H1 (cell line): ENCODE data around the gene PKD2. TPM values are rescaled to one million over a fixed set of nuclear protein-coding genes. Genes with fewer than 3 reads are reported as not detected.
A peak's percentile ranks its signal among the peaks of the same experiment; 100 is the strongest.

ENCODE experiments used
- CTCF ChIA-PET: fragments of 300-600 bp; sonication (Branson Sonifier 250); formaldehyde crosslinking; loops from one replicate; lab custom pipeline; 2021; ENCODE audit not compliant: partially characterized antibody; lab: Charles Lee
- POLR2A ChIA-PET: fragments of 300-600 bp; sonication (Branson Sonifier 250); formaldehyde crosslinking; loops from one replicate; lab custom pipeline; 2021; ENCODE audit warnings: inconsistent platforms; ENCODE audit not compliant: partially characterized antibody; lab: Charles Lee
- DNase-seq, 2 experiments: peaks; one replicate each; pipeline versions ENCODE4 v3.0.0 to v3.0.0-alpha.2; 2010 to 2022; ENCODE audit warnings: low spot score in 2 of 2, low read depth in 1 of 2, mixed read lengths in 1 of 2
- FAIRE-seq: peaks from 2 replicates; lab custom pipeline; 2011; peaks lifted over from hg19 to GRCh38; lab: Jason Lieb, UNC
- H2AFZ ChIP-seq: 2 replicates; pipeline ENCODE4 v1.8.1; 2012; ENCODE audit warnings: low read length, inconsistent platforms
- H2AK5ac ChIP-seq: 2 replicates; pipeline ENCODE4 v1.6.1; 2013; ENCODE audit warnings: low read depth, low read length
- H2BK120ac ChIP-seq: replicated peaks from 2 replicates; pipeline ENCODE3; 2013; ENCODE audit warnings: low read depth, low read length, inconsistent platforms
- H2BK12ac ChIP-seq: 2 replicates; pipeline ENCODE4 v1.6.1; 2013; ENCODE audit warnings: low read depth, low read length
- H2BK15ac ChIP-seq: 2 replicates; pipeline ENCODE4 v1.6.1; 2013; ENCODE audit warnings: low read length
- H2BK20ac ChIP-seq: 2 replicates; pipeline ENCODE4 v1.6.1; 2013; ENCODE audit warnings: low read length
- H2BK5ac ChIP-seq: 2 replicates; pipeline ENCODE4 v1.6.1; 2013; ENCODE audit warnings: low read depth, low read length
- H3K14ac ChIP-seq: 2 replicates; pipeline ENCODE4 v1.6.1; 2013; ENCODE audit warnings: inconsistent platforms; ENCODE audit not compliant: insufficient read length
- H3K18ac ChIP-seq: 2 replicates; pipeline ENCODE4 v1.6.1; 2013; ENCODE audit warnings: low read length; ENCODE audit errors: extremely low read depth
- H3K23ac ChIP-seq: 2 replicates; pipeline ENCODE4 v1.6.1; 2013; ENCODE audit warnings: inconsistent platforms; ENCODE audit not compliant: insufficient read length
- H3K23me2 ChIP-seq: 2 replicates; pipeline ENCODE4 v1.6.1; 2013; ENCODE audit warnings: low read depth, low read length
- H3K27ac ChIP-seq: 2 replicates; pipeline ENCODE4 v1.6.1; 2011; ENCODE audit warnings: low read depth, low read length, inconsistent platforms
- H3K27me3 ChIP-seq, 4 experiments: replicated peaks in 1 of 4; 1 replicate in 1 of 4; 2 replicates in 3 of 4; pipeline versions ENCODE4 v1.6.1 to v1.8.1; 2011 to 2013; ENCODE audit warnings: low read length in 3 of 4, mild to moderate bottlenecking in 3 of 4, inconsistent platforms in 2 of 4, mixed read lengths in 2 of 4, moderate library complexity in 1 of 4; ENCODE audit not compliant: control insufficient read depth in 3 of 4, insufficient read depth in 3 of 4; ENCODE audit errors: extremely low read depth in 1 of 4
- H3K36me3 ChIP-seq, 4 experiments: 2 replicates each; pipeline versions ENCODE4 v1.6.1 to v1.8.1; 2011 to 2013; ENCODE audit warnings: mild to moderate bottlenecking in 4 of 4, low read length in 3 of 4, moderate library complexity in 2 of 4, control low read depth in 1 of 4, inconsistent platforms in 1 of 4; ENCODE audit not compliant: insufficient read depth in 4 of 4, control insufficient read depth in 2 of 4
- H3K4ac ChIP-seq: replicated peaks from 2 replicates; pipeline ENCODE3; 2013; ENCODE audit warnings: low read length, low read depth, mixed read lengths, inconsistent platforms; ENCODE audit not compliant: insufficient read length
- H3K4me1 ChIP-seq, 4 experiments: replicated peaks in 1 of 4; 1 replicate in 1 of 4; 2 replicates in 3 of 4; pipeline versions ENCODE4 v1.6.1 to v1.8.1; 2011 to 2013; ENCODE audit warnings: low read length in 3 of 4, inconsistent platforms in 2 of 4, mixed read lengths in 1 of 4; ENCODE audit not compliant: insufficient read depth in 4 of 4, control insufficient read depth in 3 of 4
- H3K4me2 ChIP-seq, 2 experiments: 2 replicates each; pipeline versions ENCODE4 v1.6.1 to v1.8.1; 2011 to 2013; ENCODE audit warnings: low read depth in 2 of 2, low read length in 2 of 2, control low read depth in 1 of 2, inconsistent platforms in 1 of 2, mild to moderate bottlenecking in 1 of 2; ENCODE audit not compliant: insufficient read depth in 1 of 2
- H3K4me3 ChIP-seq, 4 experiments: fragments of 200-600, 300-600 bp in 1 of 4; sonication (generic), shearing (Covaris generic), sonication (Bioruptor Twin) in 1 of 4; 2 replicates each; pipeline versions ENCODE4 v1.5.1 to v1.8.1; 2011 to 2016; ENCODE audit warnings: low read length in 4 of 4, low read depth in 3 of 4, control low read depth in 2 of 4, inconsistent platforms in 2 of 4, mild to moderate bottlenecking in 2 of 4, mixed read lengths in 1 of 4, moderate library complexity in 1 of 4; ENCODE audit not compliant: insufficient read depth in 2 of 4; ENCODE audit errors: extremely low read depth in 1 of 4
- H3K56ac ChIP-seq: replicated peaks from 2 replicates; pipeline ENCODE3; 2013; ENCODE audit warnings: low read depth, mild to moderate bottlenecking, mixed read lengths, low read length, inconsistent platforms; ENCODE audit not compliant: insufficient read length
- H3K79me1 ChIP-seq: 2 replicates; pipeline ENCODE4 v1.6.1; 2013; ENCODE audit warnings: low read depth, low read length, control low read depth
- H3K79me2 ChIP-seq, 2 experiments: 2 replicates each; pipeline versions ENCODE4 v1.6.1 to v1.8.1; 2012 to 2013; ENCODE audit warnings: low read length in 2 of 2, mild to moderate bottlenecking in 2 of 2, inconsistent platforms in 1 of 2; ENCODE audit not compliant: insufficient read depth in 2 of 2, control insufficient read depth in 1 of 2
- H3K9ac ChIP-seq, 4 experiments: replicated peaks in 1 of 4; 1 replicate in 1 of 4; 2 replicates in 3 of 4; pipeline versions ENCODE4 v1.6.1 to v1.8.1; 2011 to 2013; ENCODE audit warnings: low read depth in 3 of 4, low read length in 3 of 4, control low read depth in 2 of 4, mild to moderate bottlenecking in 2 of 4, moderate library complexity in 2 of 4, inconsistent platforms in 1 of 4; ENCODE audit errors: extremely low read depth in 1 of 4
- H3K9me3 ChIP-seq, 2 experiments: 2 replicates each; pipeline versions ENCODE4 v1.6.1 to v1.8.1; 2012 to 2013; ENCODE audit warnings: mild to moderate bottlenecking in 2 of 2, moderate library complexity in 2 of 2, control low read depth in 1 of 2, inconsistent platforms in 1 of 2, low read depth in 1 of 2, low read length in 1 of 2, mixed read lengths in 1 of 2; ENCODE audit not compliant: insufficient read depth in 2 of 2
- H4K20me1 ChIP-seq, 2 experiments: replicated peaks in 1 of 2; 2 replicates each; pipeline versions ENCODE3 to v1.8.1; 2011 to 2013; ENCODE audit warnings: inconsistent platforms in 2 of 2, low read length in 2 of 2, mild to moderate bottlenecking in 1 of 2; ENCODE audit not compliant: insufficient read depth in 2 of 2, control insufficient read depth in 1 of 2
- H4K5ac ChIP-seq: 2 replicates; pipeline ENCODE4 v1.6.1; 2013; ENCODE audit warnings: low read length, low read depth, mixed read lengths, inconsistent platforms; ENCODE audit not compliant: insufficient read length
- H4K8ac ChIP-seq: 2 replicates; pipeline ENCODE4 v1.8.0; 2013; ENCODE audit warnings: mild to moderate bottlenecking, moderate library complexity, low read length, inconsistent platforms; ENCODE audit not compliant: insufficient read depth; ENCODE audit errors: extremely low read depth
- H4K91ac ChIP-seq: replicated peaks from 2 replicates; pipeline ENCODE3; 2013; ENCODE audit warnings: low read length, mixed read lengths, inconsistent platforms; ENCODE audit not compliant: insufficient read length
- BACH1 ChIP-seq: IDR thresholded peaks from 2 replicates; pipeline ENCODE4 v1.6.1; 2012; ENCODE audit warnings: low read length, improper control_type of control experiment
- EP300 ChIP-seq, 2 experiments: IDR thresholded peaks; 1 replicate in 1 of 2; 2 replicates in 1 of 2; pipeline ENCODE4 v1.6.1; 2011 to 2012; ENCODE audit warnings: low read depth in 2 of 2, low read length in 2 of 2, mild to moderate bottlenecking in 2 of 2, borderline replicate concordance in 1 of 2, inconsistent platforms in 1 of 2, moderate library complexity in 1 of 2
- MAFK ChIP-seq: IDR thresholded peaks from 2 replicates; pipeline ENCODE4 v1.6.1; 2012; ENCODE audit warnings: low read depth, mild to moderate bottlenecking, improper control_type of control experiment, low read length
- WGBS, 2 experiments: shearing (Covaris generic) in 1 of 2; methylation state at CpG; one replicate each; pipeline versions ENCODE4 v1.1.6 to v1.1.7; 2013 to 2015; ENCODE audit warnings: low lambda C conversion rate in 2 of 2, mixed read lengths in 2 of 2, inconsistent platforms in 1 of 2, low coverage in 1 of 2, missing lambda C conversion rate in 1 of 2; ENCODE audit not compliant: insufficient replicate concordance in 2 of 2, insufficient coverage in 1 of 2, insufficient read length in 1 of 2; ENCODE audit errors: extremely low coverage in 1 of 2, missing lambda C conversion rate in 1 of 2; 5-methylcytosine and 5-hydroxymethylcytosine counted together
- polyA plus RNA-seq, 7 experiments: library from polyadenylated mRNA; depleted of rRNA in 3 of 7; stranded (reverse) in 5 of 7; unstranded in 2 of 7; fragments of >200 nt in 5 of 7; fragments of 200-250 nt in 2 of 7; gene quantifications; 1 replicate in 5 of 7; 2 replicates in 1 of 7; 4 replicates in 1 of 7; pipeline versions ENCODE4 v1.2.1 to v1.2.3, GENCODE V29; 2011 to 2013; ENCODE audit warnings: missing spikeins in 2 of 7, mixed read lengths in 2 of 7
- total RNA-seq: library from RNA; stranded (reverse); fragmentation: NEBNext Ultra II Directional; extraction: Animal tissue kit (Norgen Biotek cat#: 25700); gene quantifications from 2 replicates; pipeline ENCODE4 v1.2.1, GENCODE V29; 2021

Gene PKD2
- total and polyA plus RNA-seq, 2 of the 8 experiments (the other 6 are each of a cell fraction or from before 2014, with no cell fraction given), result 16.0 to 32.0 TPM

DNA sequence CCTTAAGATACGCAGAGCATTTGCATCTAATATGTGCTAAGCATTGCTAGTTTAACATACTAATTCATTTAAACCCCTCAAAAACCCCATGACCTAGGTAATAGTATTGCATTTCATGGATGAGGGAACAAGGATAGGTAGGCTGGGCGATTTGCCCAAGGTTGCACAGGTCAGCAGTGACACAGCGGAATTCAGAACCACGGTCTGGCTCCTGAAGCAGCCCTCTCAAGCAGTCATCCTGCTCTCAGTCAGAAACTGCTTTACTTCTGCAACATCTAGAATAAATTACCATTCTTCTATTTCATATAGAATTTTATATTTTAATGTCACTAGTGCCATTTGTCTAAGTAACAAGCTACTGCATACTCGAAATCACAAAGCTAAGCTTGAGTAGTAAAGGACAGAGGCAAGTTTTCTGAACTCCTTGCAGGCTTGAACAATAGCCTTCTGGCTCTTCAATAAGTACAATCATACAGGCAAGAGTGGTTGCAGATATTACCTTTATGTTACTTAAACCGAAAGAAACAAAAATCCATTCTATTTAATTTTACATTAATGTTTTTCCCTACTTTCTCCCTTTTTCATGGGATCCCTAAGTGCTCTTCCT is 32.5 kb upstream of the PKD2 start:
- Histone ChIP-seq H3K36me3 (no peaks in the 10 kb centered on the region), H3K56ac (no peak overlapping the region), H2BK15ac (no peak overlapping the region), H3K23ac (no peak overlapping the region), H3K18ac (no peak overlapping the region), H3K27ac (no peak overlapping the region), H4K91ac (no peak overlapping the region), H3K79me1 (no peaks in the 10 kb centered on the region), H2BK20ac (no peak overlapping the region; the same call in 1 of the 2 replicates), H2BK120ac (no peak overlapping the region), H3K4me3 (no peak overlapping the region), H3K4me1 (peaks cover 2 to 11% (median 6%) of the 10 kb centered on the region in 4 experiments; a peak in 5 of 7 replicates), H4K8ac (no peak overlapping the region), H2BK12ac (no peak overlapping the region), H4K20me1 (no peaks in the 10 kb centered on the region), H2AK5ac (no peak overlapping the region), H2BK5ac (no peak overlapping the region), H3K9me3 (no peaks in the 10 kb centered on the region), H3K14ac (no peak overlapping the region), H2AFZ (peak overlapping the region; percentile 15; the same call in 1 of the 2 replicates), H3K79me2 (no peaks in the 10 kb centered on the region), H3K4me2 (peak overlapping the region; percentile 18 to 25; a peak in 1 of 4 replicates), H3K23me2 (no peaks in the 10 kb centered on the region), H4K5ac (no peak overlapping the region), H3K4ac (no peak overlapping the region), H3K27me3 (0 out of 7 replicates have a peak, but pooled peaks cover 0 to 2% (median 0%) of the 10 kb centered on the region in 4 experiments), H3K9ac (no peak overlapping the region; a peak in 1 of 7 replicates)
- CTCF ChIA-PET, result interaction anchor here (0.6 to 3.7 kb wide), 13 partner anchors 8 to 862 kb away, joined by 3 to 40 read pairs (median 6); no protein-coding TSS in a partner anchor
- POLR2A ChIA-PET, result interaction anchor here (0.8 to 5.8 kb wide), 8 partner anchors 13 to 102 kb away, joined by 3 to 38 read pairs (median 5); partner anchors contain the start of gene PKD2
- DNase-seq (no peak), FAIRE-seq (peak; percentile 87)
- 67% methylated on average over 6 of the region's 6 CpGs; no CpG with 5 or more reads in 1 of the 2 experiments for WGBS, 2 experiments
- TF ChIP-seq EP300 (IDR thresholded peaks at IDR 0.05; ENCODE audit: borderline replicate concordance in 1 of 2, low read depth in 2 of 2, low read length in 2 of 2) (no peak), MAFK (peak; percentile 63; the same call in 1 of the 2 replicates), BACH1 (peak; percentile 87)
